Stimulated activated CD8-positive, alpha-beta memory T cell treated with anti-CD3 and anti-CD28 coated beads, Interleukin-7, amount 100 ng/mL, for 4 hours (primary cell): ENCODE results near the gene ART1.
"Not testable (repeated sequence)": the region's sequence is repeated elsewhere in the genome, so short reads cannot be mapped to it uniquely, and the experiment has no call there.

Experiments
- DNase-seq, 2 donors: peaks; one replicate each; pipeline ENCODE4 v3.0.0-alpha.2; 2020; ENCODE audit warnings: low read depth in 2 of 2

Gene ART1

DNA sequence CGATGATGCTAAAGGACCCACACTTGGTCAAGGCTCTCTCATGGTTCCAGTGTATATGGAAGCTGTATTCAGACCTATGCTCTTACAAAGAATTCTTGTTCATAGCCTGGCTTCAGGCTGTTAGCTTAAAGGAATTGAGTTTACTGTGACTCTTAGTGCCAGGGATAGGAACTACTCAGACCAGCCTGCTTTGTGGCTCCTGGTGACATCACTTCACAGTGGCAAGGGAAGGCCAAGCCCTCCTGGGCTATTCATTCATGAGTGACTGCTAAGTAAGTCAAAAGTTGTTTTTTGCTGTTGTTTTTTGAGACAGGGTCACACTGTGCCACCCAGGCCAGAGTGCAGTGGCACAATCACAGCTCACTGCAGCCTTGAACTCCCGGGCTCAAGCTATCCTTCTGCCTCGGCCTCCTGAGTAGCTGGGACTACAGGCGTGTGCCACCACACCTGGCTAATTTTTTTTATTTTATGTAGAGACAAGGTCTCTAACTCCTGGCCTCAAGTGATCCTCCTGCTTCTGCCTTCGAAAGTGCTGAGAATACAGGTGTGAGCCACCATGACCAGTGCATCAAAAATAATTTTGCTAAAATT, 12.8 kb upstream of the ART1 start:
- no peak for DNase-seq

DNA sequence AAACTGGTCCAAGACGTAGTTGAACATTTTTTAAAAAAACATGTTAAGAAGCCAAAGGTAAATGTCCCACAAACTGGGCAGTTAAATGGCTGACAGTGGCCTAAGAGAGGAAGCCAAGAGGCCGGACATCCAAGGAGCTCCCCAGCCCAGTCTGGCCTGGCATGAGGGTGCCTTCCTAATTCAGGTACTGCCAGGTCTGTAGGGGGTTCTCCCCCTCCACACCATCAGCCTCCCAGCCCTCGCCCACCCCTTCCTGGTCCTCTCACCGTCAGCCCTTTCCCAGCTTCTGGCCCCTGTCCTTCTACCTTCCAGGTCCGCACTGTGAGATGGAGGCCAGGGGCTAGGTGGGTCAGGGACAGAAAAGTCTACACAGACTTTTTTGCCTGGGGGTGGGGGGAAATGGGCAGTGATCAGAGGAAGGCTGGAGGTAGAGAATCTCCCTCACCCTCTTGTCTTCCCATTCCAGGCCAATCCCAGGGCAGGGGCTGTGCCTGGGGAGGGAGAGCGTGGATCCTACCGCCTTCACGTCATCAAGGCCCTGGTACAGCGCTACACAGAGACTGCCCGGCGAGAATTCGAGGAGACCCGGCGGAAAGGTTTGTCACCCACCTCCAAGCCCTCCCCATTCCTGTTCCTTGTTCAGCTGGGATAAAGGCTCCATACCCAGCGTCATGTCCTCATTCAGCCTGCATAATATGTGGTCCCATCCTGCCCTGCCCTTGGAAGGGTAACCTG, 9.1 kb upstream of the ART1 start:
- DNase-seq = no peak

DNA sequence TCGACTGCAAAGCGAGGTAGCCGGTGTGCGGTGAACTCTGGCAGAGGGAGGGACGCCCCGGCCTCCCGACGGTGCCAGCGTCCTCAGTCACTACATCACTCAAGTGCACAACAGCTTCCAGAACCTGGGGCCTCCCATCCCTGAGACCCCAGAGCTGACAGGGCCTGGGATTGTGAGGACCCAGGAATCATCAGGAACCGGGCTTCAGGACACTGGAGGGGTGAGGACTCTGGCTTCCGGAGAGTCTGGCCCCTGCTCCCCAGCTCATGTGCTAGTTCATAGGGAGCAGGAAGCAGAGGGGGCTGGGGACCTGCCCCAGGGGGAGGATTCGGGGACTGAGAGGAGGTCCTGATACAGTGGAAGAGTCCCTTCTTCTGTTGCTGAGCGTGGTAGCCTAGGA, 7.7 kb upstream of the ART1 start:
- no peak for DNase-seq

DNA sequence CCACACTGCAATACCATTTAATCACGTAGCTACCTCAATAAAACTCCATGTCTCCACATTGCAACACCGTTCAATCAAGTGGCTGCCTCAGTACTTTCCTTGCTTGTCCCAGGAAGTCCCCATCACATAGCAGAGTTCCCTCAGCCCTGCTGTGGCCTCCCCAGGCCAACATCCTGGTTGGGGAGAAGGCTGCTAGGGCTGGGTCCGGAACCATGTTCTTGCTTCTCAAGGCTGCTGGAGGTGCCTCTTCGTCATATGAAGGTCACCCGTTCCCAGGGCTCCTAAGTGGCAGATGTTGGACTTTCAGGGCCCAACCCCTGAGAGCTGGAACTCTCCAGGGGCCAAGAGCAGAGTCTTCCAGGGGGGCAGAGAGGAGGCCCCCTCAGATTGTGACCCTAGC, 6.4 kb upstream of the ART1 start:
- DNase-seq = no peak

DNA sequence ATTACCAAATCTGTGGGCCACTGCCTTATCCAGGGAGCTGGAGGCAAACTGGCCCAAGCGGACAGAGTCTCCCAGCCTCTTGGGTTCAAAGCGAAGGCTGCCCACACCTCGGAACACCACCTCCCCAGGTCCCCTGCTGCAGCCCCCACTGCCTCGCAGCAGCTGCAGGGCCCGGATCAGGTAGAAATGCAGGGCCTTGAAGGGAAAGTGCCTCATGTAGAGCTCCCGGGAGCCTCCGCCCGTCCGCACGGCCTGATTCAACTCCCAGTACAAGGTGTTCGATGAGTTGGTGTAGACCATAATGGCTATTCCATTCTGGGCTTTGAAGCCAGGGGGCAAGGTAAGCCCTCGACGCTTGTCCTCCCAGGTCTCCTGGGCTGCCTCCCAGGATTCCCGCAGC, 5.1 kb upstream of the ART1 start:
- no peak for DNase-seq

DNA sequence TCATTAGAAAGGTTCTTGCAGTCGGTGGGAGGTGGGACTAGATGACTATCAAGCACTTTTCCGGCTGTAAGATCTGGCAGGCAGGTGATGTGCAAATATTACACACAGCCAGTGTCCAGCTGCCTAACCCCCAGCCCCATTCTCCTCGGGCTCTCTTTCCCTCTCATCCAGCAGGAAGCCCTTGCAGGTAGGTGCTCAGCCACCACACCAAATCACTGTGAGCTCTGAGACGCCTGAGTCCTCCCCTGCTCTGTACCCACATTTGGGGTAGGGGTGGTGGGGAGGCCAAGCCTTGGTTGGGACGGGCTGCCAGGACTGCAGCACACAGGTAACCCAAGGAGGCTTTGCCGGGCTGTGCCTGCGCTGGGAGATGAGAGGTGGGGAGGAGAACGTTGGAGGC, 3.7 kb upstream of the ART1 start:
- no peak for DNase-seq

DNA sequence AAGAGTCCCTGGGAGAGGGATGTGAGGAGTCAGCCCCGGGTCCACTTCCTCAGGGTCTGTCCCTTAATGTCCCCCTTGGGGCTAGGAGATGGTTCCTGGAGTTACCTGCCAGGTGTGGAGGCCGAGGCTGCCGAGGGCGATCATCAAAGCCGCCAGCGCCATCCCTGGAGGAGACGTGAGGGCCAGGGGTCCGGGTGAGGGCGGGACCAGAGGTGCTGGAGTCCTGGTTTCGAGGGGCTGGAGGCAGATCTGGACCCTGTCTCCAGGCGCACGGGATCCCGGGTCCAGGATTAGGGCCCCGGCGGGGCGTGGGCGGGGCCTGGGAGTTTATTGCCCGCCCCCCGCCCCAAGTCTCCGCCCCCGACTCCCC, 3.2 kb upstream of the ART1 start, which contains the start of gene ART5:
TSS of gene ART5 (minus strand) at position 292 of the 370 bp plus-strand sequence. CDS start at position 162, 130 bp downstream.
- no peak for DNase-seq

DNA sequence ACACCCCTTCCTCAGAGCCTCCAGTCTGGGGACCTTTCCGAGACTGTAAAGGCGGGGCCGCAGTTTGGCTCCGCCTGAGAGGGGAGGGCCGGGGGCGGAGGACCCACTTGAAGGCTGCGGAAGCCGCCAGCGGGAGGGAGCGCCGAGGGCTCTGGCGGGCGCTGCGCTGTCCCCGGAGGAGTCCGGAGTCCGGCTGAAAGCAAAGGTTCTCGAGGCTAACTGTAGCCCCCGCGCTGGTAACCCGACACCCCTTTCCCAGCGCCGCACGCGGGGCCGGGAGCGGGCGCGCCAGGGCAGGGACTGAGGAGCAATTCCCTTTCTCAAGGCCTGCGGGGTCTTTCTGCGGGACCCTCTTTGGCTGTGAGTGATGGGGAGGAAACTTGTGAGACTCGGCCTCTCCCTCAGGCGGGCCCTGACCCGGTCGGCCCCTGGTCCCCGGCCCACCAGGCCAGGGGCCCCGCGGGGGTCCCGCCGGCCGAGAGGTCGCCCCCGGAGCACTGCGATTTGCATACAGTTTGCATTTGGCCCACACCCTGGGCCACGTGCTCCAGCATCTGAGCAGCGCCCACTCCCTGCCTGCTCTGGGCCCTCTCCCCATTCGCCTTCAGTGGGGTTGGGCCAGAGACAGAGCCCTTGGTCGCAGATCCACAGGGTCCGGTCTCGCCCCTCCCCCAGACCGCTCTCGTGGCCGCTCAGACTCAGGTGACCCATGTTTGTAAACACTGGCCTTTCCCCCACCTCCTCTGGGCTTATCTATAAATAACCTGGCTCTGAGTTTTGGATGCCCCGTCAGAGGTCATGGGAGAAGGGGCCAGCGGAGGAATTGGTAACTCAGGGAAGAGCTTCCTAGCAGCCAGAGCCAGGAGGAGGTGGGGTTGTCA, 2.6 kb upstream of the ART1 start:
- peak; percentile 10 to 68 for DNase-seq

DNA sequence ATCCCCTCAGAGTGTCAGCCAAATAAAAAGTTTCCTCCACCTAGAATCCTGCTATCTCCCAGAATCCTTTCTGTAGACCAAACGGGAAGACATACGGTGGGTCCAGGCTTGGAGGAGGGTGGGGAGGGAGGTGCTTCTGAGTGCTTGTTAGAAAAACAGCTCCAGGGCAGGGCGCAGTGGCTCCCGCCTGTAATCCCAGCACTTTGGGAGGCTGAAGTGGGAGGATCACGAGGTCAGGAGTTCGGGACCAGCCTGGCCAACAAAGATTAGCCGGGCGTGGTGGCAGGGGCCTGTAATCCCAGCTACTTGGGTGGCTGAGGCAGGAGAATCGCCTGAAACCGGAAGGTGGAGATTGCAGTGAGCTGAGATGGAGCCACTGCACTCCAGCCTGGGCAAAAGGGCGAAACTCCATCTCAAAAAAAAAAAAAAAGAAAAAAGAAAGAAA, 1.8 kb upstream of the ART1 start:
- DNase-seq = not testable (repeated sequence)

DNA sequence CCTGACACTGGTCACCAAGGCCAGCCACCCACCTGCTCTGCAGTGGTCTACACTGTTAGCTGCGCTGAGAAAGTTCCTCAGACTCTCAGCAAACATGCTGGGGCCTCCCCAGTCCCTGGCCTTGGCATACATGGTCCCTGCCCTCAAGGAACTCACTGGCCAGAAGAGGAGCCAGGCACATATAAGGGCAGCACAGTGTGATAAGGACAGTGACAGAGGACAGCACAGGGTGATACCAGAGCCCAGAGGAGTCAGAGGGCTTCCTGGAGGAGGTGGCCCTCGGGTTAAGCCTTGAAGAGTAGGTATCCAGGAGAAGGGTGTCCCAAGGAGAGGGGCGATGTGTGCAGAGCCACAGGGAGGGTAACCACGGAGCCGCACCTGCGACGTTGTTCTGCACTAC, 624 bp downstream of the ART1 start:
- no peak for DNase-seq

DNA sequence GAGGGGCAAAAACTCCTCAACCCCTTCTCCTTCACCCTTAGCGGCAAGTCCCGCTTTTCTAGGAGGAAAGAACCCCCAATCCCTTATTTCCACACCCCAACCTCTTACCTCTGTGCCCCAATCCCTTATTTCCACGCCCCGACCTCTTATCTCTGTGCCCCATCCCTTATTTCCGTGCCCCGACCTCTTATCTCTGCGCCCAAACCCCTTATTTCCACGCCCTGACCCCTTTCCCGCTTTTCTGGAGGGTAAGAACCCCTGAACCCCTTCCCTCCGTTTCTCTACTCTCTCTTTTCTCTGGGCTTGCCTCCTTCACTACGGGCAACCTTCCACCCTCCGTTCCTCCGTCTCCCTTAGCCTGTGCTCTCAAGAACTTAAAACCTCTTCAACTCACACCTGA, 3.9 kb downstream of the ART1 start:
- DNase-seq = not testable (repeated sequence)

DNA sequence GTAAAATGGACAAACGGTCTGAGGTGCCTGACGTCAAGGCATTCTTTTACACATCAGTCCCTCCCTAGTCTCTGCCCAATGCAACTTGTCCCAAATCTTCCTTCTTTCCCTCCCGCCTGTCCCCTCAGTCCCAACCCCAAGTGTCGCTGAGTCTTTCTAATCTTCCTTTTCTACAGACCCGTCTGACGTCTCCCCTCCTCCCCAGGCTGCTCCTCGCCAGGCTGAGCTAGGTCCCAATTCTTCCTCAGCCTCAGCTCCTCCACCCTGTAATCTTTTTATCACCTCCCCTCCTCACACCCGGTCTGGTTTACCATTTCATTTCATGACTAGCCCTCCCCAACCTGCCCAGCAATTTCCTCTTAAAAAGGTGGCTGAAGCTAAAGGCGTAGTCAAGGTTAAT, 4.4 kb downstream of the ART1 start:
- DNase-seq = not testable (repeated sequence)

DNA sequence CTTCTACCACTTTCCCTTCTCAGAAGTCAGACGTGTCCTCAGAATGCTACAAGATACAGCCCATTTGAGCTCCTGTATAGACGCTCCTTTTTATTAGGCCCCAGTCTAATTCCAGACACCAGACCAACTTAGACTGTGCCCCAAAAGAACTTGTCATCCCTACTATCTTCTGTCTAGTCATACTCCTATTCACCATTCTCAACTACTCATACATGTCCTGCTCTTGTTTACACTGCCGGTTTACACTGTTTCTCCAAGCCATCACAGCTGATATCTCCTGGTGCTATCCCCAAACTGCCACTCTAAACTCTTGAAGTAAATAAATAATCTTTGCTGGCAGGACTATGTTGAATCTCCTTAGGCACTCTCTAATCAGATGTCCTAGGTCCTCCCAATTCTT, 7.6 kb downstream of the ART1 start:
- not testable (repeated sequence) for DNase-seq

DNA sequence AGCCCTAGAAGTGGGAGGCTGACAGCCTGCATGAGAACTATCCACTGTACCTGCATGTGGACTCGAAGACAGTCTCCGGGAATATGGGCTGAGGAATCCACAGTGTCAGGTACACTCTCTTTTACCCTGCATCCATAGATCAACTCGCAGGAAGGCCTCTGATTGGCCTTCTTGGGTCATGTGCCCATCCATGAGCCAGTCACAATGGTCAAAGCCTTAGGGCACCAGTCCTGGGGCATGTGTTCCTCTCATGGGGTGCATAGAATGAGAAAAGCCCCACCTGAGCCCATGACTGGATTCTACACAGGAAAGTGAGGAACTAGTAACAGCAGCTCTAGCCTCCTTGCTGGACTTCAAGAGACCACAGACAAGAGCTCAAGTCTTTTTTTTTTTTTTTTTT, 10.6 kb downstream of the ART1 start:
- DNase-seq = no peak

DNA sequence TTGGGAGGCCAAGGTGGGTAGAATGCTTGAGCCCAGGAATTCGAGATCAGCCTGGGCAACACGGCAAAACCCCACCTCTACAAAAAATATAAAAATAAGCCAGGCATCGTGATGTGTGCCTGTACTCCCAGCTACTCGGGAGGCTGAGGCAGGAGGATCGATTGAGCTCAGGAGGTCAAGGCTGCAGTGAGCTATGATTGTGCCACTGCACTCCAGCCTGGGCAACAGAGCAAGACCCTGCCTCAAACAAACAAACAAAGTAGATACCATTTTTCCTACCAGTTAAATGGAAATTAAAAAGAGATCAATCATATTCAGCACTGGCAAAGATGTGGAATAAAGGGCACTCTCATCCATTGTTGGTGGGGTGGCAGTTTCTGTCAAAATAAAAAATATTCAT, 12.4 kb downstream of the ART1 start:
- not testable (repeated sequence) for DNase-seq

DNA sequence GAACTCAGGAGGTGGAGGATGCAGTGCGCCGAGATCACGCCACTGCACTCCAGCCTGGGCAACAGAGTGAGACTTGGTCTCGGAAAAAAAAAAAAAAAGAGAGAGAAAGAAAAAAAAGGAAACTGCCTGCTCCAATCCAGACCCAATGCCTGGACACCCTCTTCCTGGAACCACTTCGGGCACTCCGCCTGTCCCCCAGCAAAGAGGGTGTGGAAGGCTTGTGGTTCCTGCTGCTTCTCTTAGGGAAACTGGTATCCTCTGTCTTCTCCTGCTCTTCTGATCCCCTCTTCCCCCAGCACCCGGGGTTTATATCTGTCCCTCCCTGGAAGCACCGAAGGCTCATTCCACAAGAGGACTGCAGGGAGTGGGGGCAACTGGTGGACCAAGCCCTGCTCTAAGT, 13.3 kb downstream of the ART1 start:
- DNase-seq = no peak

DNA sequence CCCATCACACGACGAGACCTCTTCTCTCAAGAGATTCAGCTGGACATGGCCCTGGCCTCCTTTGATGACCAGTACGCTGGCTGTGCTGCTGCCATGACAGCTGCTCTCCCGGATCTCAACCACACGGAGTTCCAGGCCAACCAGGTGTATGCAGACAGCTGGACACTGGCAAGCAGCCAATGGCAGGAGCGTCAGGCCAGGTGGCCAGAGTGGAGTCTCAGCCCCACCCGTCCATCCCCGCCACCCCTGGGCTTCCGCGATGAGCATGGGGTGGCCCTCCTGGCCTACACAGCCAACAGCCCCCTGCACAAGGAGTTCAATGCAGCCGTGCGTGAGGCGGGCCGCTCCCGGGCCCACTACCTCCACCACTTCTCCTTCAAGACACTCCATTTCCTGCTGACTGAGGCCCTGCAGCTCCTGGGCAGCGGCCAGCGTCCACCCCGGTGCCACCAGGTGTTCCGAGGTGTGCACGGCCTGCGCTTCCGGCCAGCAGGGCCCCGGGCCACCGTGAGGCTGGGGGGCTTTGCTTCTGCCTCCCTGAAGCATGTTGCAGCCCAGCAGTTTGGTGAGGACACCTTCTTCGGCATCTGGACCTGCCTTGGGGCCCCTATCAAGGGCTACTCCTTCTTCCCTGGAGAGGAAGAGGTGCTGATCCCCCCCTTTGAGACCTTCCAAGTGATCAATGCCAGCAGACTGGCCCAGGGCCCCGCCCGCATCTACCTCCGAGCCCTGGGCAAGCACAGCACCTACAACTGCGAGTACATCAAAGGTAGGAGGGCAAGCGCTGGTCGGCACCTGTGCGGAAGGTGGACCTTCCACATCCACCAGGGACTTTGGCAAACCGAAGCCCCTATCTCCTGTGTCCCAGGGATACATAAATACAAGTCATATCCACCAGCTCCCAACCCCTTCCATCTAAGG, 14.9 kb downstream of the ART1 start:
- DNase-seq = no peak

DNA sequence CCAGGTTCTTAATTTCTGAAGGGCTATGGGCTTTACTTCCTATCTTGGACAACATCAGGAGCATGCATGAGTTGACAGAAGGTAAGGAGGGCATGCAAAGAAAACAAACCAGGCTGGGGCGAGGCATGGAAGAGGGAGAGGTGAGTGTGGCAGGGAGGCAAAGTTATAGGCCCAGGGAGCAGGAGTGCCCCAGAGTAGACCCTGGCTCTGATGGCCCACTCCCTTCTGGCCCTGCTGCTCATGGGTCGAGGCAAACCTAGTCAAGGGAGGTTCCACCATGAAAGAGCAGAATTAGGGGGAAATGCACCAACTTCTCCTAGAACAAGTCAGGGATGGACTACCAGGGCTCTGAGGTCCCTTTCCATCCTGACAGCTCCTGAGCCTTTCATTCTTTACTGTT, 16.0 kb downstream of the ART1 start:
- DNase-seq = no peak

DNA sequence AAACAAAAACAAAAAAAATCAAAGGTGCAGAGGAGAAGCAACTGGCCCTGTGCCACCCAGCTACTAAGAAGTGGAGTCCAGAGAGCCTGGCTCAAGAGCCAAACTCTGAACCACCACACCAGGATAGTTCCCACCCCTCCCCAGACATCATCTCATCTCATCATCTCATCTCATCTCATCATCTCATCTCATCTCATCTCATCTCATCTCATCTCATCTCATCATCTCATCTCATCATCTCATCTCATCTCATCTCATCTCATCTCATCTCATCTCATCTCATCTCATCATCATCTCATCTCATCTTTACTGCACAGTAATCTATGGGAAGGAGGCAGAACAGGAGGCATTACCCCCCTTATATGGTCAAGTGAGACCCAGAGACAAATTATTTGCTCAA, 17.9 kb downstream of the ART1 start:
- DNase-seq = no peak

DNA sequence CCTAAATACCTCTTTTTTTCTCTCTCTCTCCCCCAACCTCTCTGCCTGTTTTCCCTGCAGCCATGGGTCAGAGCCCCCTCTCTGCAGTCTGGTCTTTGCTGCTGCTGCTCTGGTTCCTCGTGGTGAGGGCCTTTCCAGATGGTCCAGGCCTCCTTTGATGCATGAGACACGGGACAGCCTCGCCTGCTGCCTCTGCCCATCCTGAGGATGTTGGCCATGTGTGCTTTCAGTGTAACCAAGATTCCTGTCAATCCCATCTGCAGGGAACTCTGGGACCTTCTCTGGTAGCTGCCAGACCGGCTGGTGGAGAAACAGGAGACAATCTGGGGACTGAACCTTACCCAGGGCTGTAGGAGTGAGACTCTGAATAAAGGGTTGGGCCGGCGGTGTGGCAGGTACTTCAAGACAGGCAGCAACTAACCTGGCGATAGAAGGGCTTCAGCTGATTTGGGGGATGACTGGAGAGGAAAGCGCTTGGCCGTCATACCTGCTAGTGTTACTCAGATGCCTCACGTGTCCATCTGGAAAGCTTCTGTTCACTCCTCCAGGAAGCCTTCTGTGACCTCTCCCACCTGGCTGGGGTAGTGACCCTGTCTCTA, 19.2 kb downstream of the ART1 start:
- DNase-seq = no peak

DNA sequence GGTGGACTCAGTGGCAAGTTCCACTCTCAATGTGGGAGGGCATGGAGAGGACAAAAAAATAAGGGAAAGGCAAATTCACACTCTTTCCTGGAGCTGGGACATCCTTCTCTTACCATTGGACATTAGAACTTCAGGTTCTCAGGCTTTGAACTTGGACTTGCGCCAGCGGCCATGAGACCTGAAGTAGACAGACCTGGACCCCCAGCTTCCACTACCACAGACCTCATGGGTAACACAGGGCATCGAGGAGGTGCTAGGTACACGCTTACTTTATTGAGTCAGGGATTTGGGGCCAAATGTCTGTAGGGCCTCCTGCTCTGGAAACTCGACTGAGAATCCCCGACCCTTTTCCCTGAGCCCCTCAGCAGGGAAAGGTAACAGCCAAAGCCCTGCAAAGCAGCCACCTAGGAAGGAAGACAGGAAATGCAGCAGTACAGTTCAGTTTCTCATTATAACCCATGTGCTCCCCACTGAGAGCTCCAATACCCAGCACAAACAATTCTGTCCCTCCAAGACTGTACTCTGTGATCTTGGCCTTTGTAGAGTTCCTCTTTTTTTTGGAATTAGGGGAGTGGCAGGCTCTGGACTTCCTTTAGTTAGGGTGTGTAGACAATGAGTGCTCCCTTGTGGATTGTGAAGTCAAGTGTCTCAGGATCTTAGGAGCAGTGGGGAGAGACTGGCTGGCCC, 20.6 kb downstream of the ART1 start:
- no peak for DNase-seq
